Measurements from ENCODE around the gene MAD1L1. TPM values are rescaled to one million over a fixed set of nuclear protein-coding genes. Genes with fewer than 3 reads are reported as not detected.

Gene MAD1L1
- total RNA-seq, 4 donors from 2014 or later = 60.3 to 149 (median 73.7) TPM

GRCh38 chr7:1815051-1815481, 417.7 kb downstream of the MAD1L1 start:
- no peak overlapping the region for H3K4me3 ChIP-seq
- peaks cover 0 to 25% (median 0%) of the 10 kb centered on the region in 3 donors for H3K36me3 ChIP-seq
- no peaks in the 10 kb centered on the region for H3K27me3 ChIP-seq
- TF ChIP-seq CTCF (IDR thresholded peaks at IDR 0.05) (no peak), EP300 (IDR thresholded peaks at IDR 0.05) (no peak), POLR2A (IDR thresholded peaks at IDR 0.05) (no peak)
- H3K9me3 ChIP-seq = no peaks in the 10 kb centered on the region
- peaks cover 0 to 36% (median 0%) of the 10 kb centered on the region in 4 donors for H3K4me1 ChIP-seq
- 82 to 96% methylated on average over 5 to 12 of the region's 17 CpGs for WGBS, 2 donors
- H3K27ac ChIP-seq = no peak overlapping the region
- no peak for DNase-seq (ENCODE audit: low spot score in 2 of 2)

GRCh38 chr7:1814089-1814811, 418.5 kb downstream of the MAD1L1 start:
- Histone ChIP-seq H3K4me1 (peaks cover 0 to 36% (median 0%) of the 10 kb centered on the region in 4 donors), H3K36me3 (peaks cover 0 to 25% (median 0%) of the 10 kb centered on the region in 3 donors), H3K27ac (no peak overlapping the region), H3K9me3 (no peaks in the 10 kb centered on the region), H3K4me3 (no peak overlapping the region), H3K27me3 (no peaks in the 10 kb centered on the region)
- no peak for DNase-seq (ENCODE audit: low spot score in 2 of 2)
- WGBS, 2 donors = 86 to 88% methylated on average over 19 to 20 of the region's 22 CpGs
- TF ChIP-seq POLR2A (IDR thresholded peaks at IDR 0.05) (no peak), CTCF (IDR thresholded peaks at IDR 0.05) (no peak), EP300 (IDR thresholded peaks at IDR 0.05) (no peak)

- Histone ChIP-seq H3K4me1 (peaks cover 0 to 36% (median 0%) of the 10 kb centered on the region in 4 donors), H3K4me3 (no peak overlapping the region), H3K27me3 (no peaks in the 10 kb centered on the region), H3K36me3 (peaks cover 0 to 25% (median 0%) of the 10 kb centered on the region in 3 donors), H3K9me3 (no peaks in the 10 kb centered on the region), H3K27ac (no peak overlapping the region)
- WGBS, 2 donors = 88 to 95% methylated on average over 12 to 14 of the region's 18 CpGs
- DNase-seq (ENCODE audit: low spot score in 2 of 2) = no peak
- no peak for TF ChIP-seq EP300 (IDR thresholded peaks at IDR 0.05)
- TF ChIP-seq POLR2A (IDR thresholded peaks at IDR 0.05) = no peak
- no peak for TF ChIP-seq CTCF (IDR thresholded peaks at IDR 0.05)
These were observed 419.2 kb downstream of the MAD1L1 start for GRCh38 chr7:1813394-1814088.

GRCh38 chr7:1812509-1813393, 420.0 kb downstream of the MAD1L1 start:
- H3K27me3 ChIP-seq = no peaks in the 10 kb centered on the region
- no peak for DNase-seq (ENCODE audit: low spot score in 2 of 2)
- WGBS, 2 donors = 43 to 50% methylated on average over 22 to 27 of the region's 33 CpGs

More at GRCh38 chr7:1812509-1813393, 420.0 kb downstream of the MAD1L1 start:
- H3K9me3 ChIP-seq = no peaks in the 10 kb centered on the region
- H3K36me3 ChIP-seq = peaks cover 0 to 25% (median 0%) of the 10 kb centered on the region in 3 donors
- no peak overlapping the region for H3K4me3 ChIP-seq
- peaks cover 0 to 31% (median 0%) of the 10 kb centered on the region in 4 donors for H3K4me1 ChIP-seq
- peak in 2 of 5 experiments; percentile 6 to 8 for TF ChIP-seq CTCF (IDR thresholded peaks at IDR 0.05)
- TF ChIP-seq EP300 (IDR thresholded peaks at IDR 0.05) = no peak
- no peak for TF ChIP-seq POLR2A (IDR thresholded peaks at IDR 0.05)
- H3K27ac ChIP-seq = no peak overlapping the region
